ENCODE measurements around the gene MTCL3.

The MTCL3 gene

DNA sequence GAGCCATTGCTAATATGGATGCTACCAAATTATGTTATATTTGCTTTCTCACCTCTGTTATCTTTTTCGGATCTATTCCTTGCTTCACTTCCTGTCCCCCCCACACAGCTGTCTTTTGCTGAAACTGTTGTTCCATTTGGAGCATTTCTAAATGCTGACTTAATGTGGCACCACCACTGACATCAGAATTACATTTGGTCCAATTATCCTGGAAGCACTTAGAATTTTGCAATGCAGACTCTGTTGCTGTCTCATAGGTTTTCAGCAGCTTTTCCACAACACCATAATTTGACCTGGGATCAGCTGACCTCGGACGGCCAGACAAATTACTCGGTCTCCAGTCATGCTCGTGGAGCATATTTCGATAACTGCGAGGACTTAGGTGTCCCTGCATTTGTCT, 72.8 kb downstream of the MTCL3 start:
- intact Hi-C loops (cut with micrococcal nuclease) = no loop called here
- ChIA-PET POLR2A (no interaction called here), CTCF (interaction anchor here (0.7 to 1.0 kb wide), 2 partner anchors 18 to 144 kb away, joined by 3 to 5 read pairs; no protein-coding TSS in a partner anchor)
- BruUV-seq (replicated peaks) = no TSS peak
- Mint-ChIP-seq H3K27me3 (ENCODE audit: insufficient read depth, unreplicated experiment) (no peaks in the 10 kb centered on the region), H3K36me3 (ENCODE audit: insufficient read depth, unreplicated experiment) (no peaks in the 10 kb centered on the region), H3K4me1 (ENCODE audit: insufficient read depth, unreplicated experiment) (no peaks in the 10 kb centered on the region), H3K27ac (ENCODE audit: low read depth, unreplicated experiment) (no peak overlapping the region), H3K4me3 (ENCODE audit: unreplicated experiment) (no peak overlapping the region), H3K9me3 (ENCODE audit: unreplicated experiment) (no peaks in the 10 kb centered on the region)
- no peak for DNase-seq (ENCODE audit: unreplicated experiment)
- TF ChIP-seq, protein P1, sequence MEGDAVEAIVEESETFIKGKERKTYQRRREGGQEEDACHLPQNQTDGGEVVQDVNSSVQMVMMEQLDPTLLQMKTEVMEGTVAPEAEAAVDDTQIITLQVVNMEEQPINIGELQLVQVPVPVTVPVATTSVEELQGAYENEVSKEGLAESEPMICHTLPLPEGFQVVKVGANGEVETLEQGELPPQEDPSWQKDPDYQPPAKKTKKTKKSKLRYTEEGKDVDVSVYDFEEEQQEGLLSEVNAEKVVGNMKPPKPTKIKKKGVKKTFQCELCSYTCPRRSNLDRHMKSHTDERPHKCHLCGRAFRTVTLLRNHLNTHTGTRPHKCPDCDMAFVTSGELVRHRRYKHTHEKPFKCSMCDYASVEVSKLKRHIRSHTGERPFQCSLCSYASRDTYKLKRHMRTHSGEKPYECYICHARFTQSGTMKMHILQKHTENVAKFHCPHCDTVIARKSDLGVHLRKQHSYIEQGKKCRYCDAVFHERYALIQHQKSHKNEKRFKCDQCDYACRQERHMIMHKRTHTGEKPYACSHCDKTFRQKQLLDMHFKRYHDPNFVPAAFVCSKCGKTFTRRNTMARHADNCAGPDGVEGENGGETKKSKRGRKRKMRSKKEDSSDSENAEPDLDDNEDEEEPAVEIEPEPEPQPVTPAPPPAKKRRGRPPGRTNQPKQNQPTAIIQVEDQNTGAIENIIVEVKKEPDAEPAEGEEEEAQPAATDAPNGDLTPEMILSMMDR (IDR thresholded peaks at IDR 0.05; ENCODE audit: unreplicated experiment) = no peak

DNA sequence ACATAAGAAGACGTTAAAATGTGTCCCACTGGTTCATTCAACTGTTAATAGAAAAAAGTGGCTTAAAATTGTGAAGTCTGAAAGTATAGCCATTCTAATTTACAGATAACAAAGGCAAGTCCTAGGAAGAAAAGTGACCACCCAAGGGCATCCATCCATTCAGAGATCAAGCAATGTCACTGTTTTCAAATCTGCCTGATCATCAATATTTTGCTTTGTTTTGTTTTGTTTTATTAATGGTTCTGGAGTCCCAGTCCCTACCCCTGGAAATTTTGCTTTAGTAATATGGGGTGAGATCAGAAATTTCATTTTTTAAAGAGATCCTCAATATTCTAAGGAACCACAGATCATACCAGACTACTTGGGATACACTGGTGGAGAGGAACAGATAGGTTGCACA, 77.3 kb downstream of the MTCL3 start:
- no TSS peak for BruUV-seq (replicated peaks)
- ChIA-PET CTCF (no interaction called here), POLR2A (no interaction called here)
- no peaks in the 10 kb centered on the region for H3K27me3 Mint-ChIP-seq (ENCODE audit: insufficient read depth, unreplicated experiment)
- no peaks in the 10 kb centered on the region for H3K36me3 Mint-ChIP-seq (ENCODE audit: insufficient read depth, unreplicated experiment)
- intact Hi-C loops (cut with micrococcal nuclease) = no loop called here
- H3K4me1 Mint-ChIP-seq (ENCODE audit: insufficient read depth, unreplicated experiment) = no peaks in the 10 kb centered on the region
- no peak overlapping the region for H3K27ac Mint-ChIP-seq (ENCODE audit: low read depth, unreplicated experiment)
- TF ChIP-seq, protein P1 (IDR thresholded peaks at IDR 0.05; ENCODE audit: unreplicated experiment) = no peak
- no peaks in the 10 kb centered on the region for H3K9me3 Mint-ChIP-seq (ENCODE audit: unreplicated experiment)
- no peak for DNase-seq (ENCODE audit: unreplicated experiment)
- H3K4me3 Mint-ChIP-seq (ENCODE audit: unreplicated experiment) = no peak overlapping the region

DNA sequence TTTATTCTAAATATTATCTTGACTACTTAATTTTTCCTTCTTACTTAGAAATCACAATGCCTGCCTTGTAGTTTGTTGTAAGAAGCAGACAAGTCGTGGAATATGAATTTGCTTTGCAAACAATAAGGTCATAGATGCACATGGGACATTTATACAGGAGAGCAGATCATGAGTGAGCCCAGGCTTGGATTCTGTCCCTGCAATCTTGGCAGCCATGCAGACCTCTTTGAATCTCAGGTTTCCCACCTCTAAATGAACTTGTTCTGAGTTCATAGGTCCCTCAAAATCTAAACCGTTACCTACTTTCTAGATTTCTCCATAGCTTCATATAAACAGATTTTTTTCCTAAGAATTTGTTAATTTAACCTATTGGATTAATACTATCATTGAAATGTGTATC, 79.4 kb downstream of the MTCL3 start:
- intact Hi-C loops (cut with micrococcal nuclease) = no loop called here
- ChIA-PET POLR2A (no interaction called here), CTCF (no interaction called here)
- H3K27ac Mint-ChIP-seq (ENCODE audit: low read depth, unreplicated experiment) = no peak overlapping the region
- no TSS peak for BruUV-seq (replicated peaks)
- no peaks in the 10 kb centered on the region for H3K4me1 Mint-ChIP-seq (ENCODE audit: insufficient read depth, unreplicated experiment)
- TF ChIP-seq, protein P1 (IDR thresholded peaks at IDR 0.05; ENCODE audit: unreplicated experiment) = no peak
- H3K9me3 Mint-ChIP-seq (ENCODE audit: unreplicated experiment) = no peaks in the 10 kb centered on the region
- H3K27me3 Mint-ChIP-seq (ENCODE audit: insufficient read depth, unreplicated experiment) = no peaks in the 10 kb centered on the region
- DNase-seq (ENCODE audit: unreplicated experiment) = no peak
- H3K36me3 Mint-ChIP-seq (ENCODE audit: insufficient read depth, unreplicated experiment) = no peaks in the 10 kb centered on the region
- H3K4me3 Mint-ChIP-seq (ENCODE audit: unreplicated experiment) = no peak overlapping the region

DNA sequence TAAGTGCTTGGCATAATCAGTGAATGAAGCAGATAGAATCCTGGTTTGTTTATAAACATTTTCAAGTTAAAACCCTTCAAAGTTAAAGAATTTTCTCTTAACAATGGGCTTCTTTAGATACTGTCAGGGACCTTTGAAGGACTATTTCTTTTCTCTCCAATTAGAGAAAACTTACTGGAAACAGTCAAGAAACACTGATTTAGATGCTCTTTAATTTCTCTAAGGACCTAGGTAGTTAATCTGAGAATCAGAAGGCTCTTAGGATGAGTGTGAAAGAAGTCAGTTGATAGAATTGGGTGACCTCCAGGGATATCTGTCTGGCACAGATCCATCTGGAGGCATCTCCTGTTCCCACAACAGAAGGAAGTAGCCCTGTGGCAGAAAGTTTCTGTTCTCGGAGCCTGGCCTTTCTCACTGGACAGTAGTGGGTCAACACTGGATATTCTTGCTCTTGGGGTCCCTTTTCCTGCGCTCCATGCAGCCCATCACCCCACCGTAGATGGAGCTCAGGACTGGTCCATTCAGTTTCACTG, 82.5 kb downstream of the MTCL3 start:
- POLR2A ChIA-PET = no interaction called here
- Mint-ChIP-seq H3K4me3 (ENCODE audit: unreplicated experiment) (no peak overlapping the region), H3K27me3 (ENCODE audit: insufficient read depth, unreplicated experiment) (no peaks in the 10 kb centered on the region), H3K36me3 (ENCODE audit: insufficient read depth, unreplicated experiment) (no peaks in the 10 kb centered on the region), H3K27ac (ENCODE audit: low read depth, unreplicated experiment) (no peak overlapping the region), H3K4me1 (ENCODE audit: insufficient read depth, unreplicated experiment) (no peaks in the 10 kb centered on the region), H3K9me3 (ENCODE audit: unreplicated experiment) (no peaks in the 10 kb centered on the region)
- intact Hi-C loops (cut with micrococcal nuclease) = no loop called here
- TF ChIP-seq, protein P1 (IDR thresholded peaks at IDR 0.05; ENCODE audit: unreplicated experiment) = no peak
- DNase-seq (ENCODE audit: unreplicated experiment) = no peak
- CTCF ChIA-PET = no interaction called here
- no TSS peak for BruUV-seq (replicated peaks)

Data from MCF 10A (cell line).